ENCODE data around the gene ACP1. TPM values are rescaled to one million over a fixed set of nuclear protein-coding genes. Genes with fewer than 3 reads are reported as not detected.

ACP1 gene
- total RNA-seq, 1 donor from 2014 or later, result 133 TPM

GRCh38 chr2:274503-274902 lies 9.8 kb downstream of the ACP1 start:
- Mint-ChIP-seq H3K36me3 (ENCODE audit: low read depth) (peaks cover 19% of the 10 kb centered on the region), H3K9me3 (no peaks in the 10 kb centered on the region), H3K27ac (ENCODE audit: unreplicated experiment) (no peak overlapping the region), H3K4me1 (no peaks in the 10 kb centered on the region), H3K27me3 (ENCODE audit: low read depth) (no peaks in the 10 kb centered on the region), H3K4me3 (no peak overlapping the region)
- TF ChIP-seq, protein P1, sequence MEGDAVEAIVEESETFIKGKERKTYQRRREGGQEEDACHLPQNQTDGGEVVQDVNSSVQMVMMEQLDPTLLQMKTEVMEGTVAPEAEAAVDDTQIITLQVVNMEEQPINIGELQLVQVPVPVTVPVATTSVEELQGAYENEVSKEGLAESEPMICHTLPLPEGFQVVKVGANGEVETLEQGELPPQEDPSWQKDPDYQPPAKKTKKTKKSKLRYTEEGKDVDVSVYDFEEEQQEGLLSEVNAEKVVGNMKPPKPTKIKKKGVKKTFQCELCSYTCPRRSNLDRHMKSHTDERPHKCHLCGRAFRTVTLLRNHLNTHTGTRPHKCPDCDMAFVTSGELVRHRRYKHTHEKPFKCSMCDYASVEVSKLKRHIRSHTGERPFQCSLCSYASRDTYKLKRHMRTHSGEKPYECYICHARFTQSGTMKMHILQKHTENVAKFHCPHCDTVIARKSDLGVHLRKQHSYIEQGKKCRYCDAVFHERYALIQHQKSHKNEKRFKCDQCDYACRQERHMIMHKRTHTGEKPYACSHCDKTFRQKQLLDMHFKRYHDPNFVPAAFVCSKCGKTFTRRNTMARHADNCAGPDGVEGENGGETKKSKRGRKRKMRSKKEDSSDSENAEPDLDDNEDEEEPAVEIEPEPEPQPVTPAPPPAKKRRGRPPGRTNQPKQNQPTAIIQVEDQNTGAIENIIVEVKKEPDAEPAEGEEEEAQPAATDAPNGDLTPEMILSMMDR (conservative IDR thresholded peaks at IDR 0.05), result no peak
- DNase-seq (ENCODE audit: low read depth, low spot score), result no peak

DNA sequence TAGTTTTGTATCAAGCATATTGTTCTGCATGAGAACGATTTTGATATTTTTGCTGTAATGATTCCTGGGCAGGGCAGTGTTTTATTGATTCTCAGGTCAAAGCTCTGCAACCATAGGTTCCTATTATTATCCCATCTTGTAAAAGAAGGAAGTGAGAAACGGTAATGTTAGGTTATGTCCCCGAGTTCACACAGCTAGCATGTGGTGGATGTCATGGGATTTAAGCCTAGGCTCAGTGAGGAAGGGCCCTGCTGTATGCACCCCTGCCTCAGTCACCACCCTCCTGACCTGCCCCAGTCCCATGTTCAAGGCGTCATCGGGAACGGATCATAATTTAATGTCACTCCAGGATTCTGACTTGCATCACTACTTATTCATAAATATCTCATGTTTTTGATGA lies 10.7 kb downstream of the ACP1 start:
- no peak for DNase-seq (ENCODE audit: low read depth, low spot score)
- H3K36me3 Mint-ChIP-seq (ENCODE audit: low read depth), result peaks cover 19% of the 10 kb centered on the region
- TF ChIP-seq, protein P1 (conservative IDR thresholded peaks at IDR 0.05), result no peak
- H3K27me3 Mint-ChIP-seq (ENCODE audit: low read depth), result no peaks in the 10 kb centered on the region
- no peaks in the 10 kb centered on the region for H3K9me3 Mint-ChIP-seq
- peaks cover under 1% of the 10 kb centered on the region for H3K4me1 Mint-ChIP-seq
- no peak overlapping the region for H3K4me3 Mint-ChIP-seq
- H3K27ac Mint-ChIP-seq (ENCODE audit: unreplicated experiment), result no peak overlapping the region

DNA sequence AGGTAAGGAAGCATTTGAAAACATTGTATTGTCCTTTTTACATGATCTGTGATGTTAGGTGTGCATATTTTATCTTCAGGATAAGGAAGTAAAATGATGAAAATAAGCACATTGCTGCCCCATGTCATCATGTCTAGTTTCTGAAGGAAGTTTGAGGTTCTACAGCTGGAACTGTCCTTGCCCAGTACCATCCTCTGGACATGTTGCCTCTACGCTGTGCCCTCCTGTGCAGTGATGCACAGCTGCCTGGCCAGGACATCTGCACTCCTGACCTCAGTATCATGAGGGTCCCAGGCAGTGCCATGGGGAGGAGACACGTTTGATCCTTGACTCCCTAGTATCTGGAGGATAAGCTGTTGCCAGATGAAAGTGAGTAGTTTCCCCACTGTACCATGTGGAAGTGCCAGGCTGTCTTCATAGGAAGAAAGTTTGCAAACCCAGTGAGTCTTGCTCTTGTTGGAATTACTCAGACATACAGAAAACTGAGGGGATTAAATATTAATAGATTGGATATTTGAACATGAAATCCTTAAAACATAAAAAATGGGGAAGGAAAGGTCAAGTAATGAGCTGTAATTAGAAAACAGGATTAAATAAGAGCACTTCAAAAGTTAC lies 13.7 kb downstream of the ACP1 start:
- TF ChIP-seq, protein P1 (conservative IDR thresholded peaks at IDR 0.05), result no peak
- no peak overlapping the region for H3K4me3 Mint-ChIP-seq
- H3K27me3 Mint-ChIP-seq (ENCODE audit: low read depth), result no peaks in the 10 kb centered on the region
- H3K4me1 Mint-ChIP-seq, result peaks cover 4% of the 10 kb centered on the region
- H3K9me3 Mint-ChIP-seq, result no peaks in the 10 kb centered on the region
- no peak for DNase-seq (ENCODE audit: low read depth, low spot score)
- peaks cover 19% of the 10 kb centered on the region for H3K36me3 Mint-ChIP-seq (ENCODE audit: low read depth)
- no peak overlapping the region for H3K27ac Mint-ChIP-seq (ENCODE audit: unreplicated experiment)

DNA sequence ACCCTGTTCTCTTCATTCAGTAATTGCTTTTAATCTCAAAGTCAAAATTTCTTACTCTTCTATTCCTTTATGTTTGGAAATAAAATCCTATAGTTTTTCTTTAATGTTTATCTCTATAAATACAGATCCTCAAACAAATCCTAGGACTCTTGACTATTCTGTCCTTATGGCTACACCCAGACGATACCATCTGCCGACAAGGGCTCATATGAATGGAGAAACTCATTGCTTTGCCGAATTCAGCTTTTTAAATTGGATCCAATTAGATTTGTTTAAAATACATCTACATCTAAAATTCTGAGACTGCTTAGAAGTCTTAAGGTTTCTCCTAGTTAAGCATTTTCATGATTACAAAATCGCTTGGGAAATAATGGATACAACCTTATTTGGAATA lies 14.2 kb downstream of the ACP1 start:
- peaks cover 3% of the 10 kb centered on the region for H3K27me3 Mint-ChIP-seq (ENCODE audit: low read depth)
- no peak overlapping the region for H3K27ac Mint-ChIP-seq (ENCODE audit: unreplicated experiment)
- peaks cover 19% of the 10 kb centered on the region for H3K36me3 Mint-ChIP-seq (ENCODE audit: low read depth)
- no peak overlapping the region for H3K4me3 Mint-ChIP-seq
- TF ChIP-seq, protein P1 (conservative IDR thresholded peaks at IDR 0.05), result no peak
- peaks cover 4% of the 10 kb centered on the region for H3K4me1 Mint-ChIP-seq
- no peaks in the 10 kb centered on the region for H3K9me3 Mint-ChIP-seq
- no peak for DNase-seq (ENCODE audit: low read depth, low spot score)

- DNase-seq (ENCODE audit: low read depth, low spot score), result no peak
- Mint-ChIP-seq H3K9me3 (no peaks in the 10 kb centered on the region), H3K27ac (ENCODE audit: unreplicated experiment) (no peak overlapping the region), H3K4me3 (no peak overlapping the region), H3K27me3 (ENCODE audit: low read depth) (peaks cover 3% of the 10 kb centered on the region), H3K36me3 (ENCODE audit: low read depth) (peaks cover 19% of the 10 kb centered on the region), H3K4me1 (peaks cover 4% of the 10 kb centered on the region)
- TF ChIP-seq, protein P1 (conservative IDR thresholded peaks at IDR 0.05), result no peak
These were observed 14.6 kb downstream of the ACP1 start for GRCh38 chr2:279366-279765.

Data from neural crest cell (in vitro differentiated cells).